GM10847 (cell line): ENCODE results near the gene ZNF688.
A peak's percentile ranks its signal among the peaks of the same experiment; 100 is the strongest.

Source experiments
- POLR2A ChIP-seq: IDR thresholded peaks from 2 replicates; pipeline ENCODE4 v1.6.1; 2011; ENCODE audit not compliant: insufficient read length; ENCODE audit errors: extremely low read depth

ZNF688 gene

DNA sequence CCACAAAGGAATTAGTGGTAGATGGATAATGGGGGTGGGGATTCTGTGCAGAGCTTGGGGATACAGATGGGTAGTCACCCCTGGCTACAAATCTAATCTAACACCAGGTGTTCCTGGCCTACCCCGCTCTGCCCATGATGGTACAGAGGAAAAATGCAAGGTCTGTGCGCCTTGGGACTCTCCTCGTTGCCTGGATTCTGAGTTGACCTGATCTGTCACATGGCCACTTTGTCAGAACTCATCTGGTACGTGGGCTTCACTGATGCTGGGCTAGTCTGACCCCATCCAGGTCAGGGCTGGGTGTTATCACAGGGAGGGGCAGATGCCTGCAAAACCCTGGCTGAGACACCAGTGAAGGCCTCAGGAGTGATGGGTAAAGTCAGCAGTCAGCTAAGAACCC is 18.6 kb downstream of the ZNF688 start:
- no peak for TF ChIP-seq POLR2A

GRCh38 chr16:30551781-30552180 is 19.7 kb downstream of the ZNF688 start:
- TF ChIP-seq POLR2A = no peak

DNA sequence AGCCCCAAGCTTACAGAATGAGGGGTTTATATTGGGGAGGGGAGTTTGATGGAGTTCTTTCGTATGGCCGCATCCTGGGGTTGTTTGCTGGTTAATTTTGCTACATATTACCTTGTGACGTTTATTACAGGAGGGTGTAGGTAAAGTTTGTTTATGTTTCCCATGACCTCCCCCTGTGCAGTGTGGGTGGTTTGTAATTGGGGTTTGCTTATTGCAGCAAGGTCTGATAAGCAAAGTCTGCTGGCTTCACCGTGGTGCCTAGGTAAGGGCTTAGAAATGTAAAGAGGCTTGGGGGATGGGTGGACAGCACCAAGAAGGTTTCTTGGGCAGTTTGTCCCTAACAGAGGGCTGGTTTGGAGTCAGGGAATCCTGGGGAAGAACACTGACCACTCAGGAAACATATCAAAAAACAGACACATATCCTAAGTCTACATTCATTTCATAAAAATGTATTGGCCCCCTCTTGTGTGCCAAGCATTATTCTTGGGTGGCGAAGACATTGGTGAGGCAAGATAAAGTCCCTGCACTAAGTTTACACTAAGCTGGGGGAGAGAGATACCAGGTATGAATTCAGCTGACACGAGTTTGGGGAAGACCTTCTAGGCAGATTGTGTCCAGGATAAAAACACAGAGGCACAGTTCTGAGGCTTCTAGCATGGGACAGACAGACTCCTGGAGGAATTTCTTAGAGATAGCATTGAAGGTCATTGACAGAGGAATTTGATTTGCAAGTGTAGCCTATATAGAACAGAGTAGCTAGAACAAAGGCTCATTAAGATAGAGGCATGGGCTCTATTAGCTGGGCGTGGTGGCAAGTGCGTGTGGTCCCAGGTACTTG is 22.9 kb downstream of the ZNF688 start:
- TF ChIP-seq POLR2A = no peak

DNA sequence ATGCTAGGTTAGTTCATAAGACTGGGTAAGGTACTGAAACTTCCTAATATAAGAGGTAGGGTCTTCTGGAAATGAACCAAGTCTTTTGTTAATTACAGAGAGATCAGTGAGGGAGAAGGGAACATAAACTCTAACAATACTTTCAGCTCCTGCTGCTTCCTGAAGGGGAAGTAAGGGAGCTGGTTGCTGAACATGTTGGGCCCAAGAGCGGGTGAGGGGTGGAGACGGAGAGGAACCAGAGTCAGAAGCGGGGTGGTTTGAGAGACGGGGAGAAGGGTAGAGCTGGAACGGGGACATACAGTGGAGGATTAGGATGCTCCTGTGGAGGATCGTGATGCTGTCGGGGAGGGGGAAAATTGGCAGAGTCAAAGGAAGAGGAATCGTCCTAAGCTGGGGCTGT is 25.4 kb downstream of the ZNF688 start:
- TF ChIP-seq POLR2A = no peak

- TF ChIP-seq POLR2A = no peak
Measured at GRCh38 chr16:30543067-30543466, 28.4 kb downstream of the ZNF688 start.

- no peak for TF ChIP-seq POLR2A
Measured at GRCh38 chr16:30541502-30542329, 29.8 kb downstream of the ZNF688 start.

GRCh38 chr16:30539000-30539964 is 32.2 kb downstream of the ZNF688 start:
- TF ChIP-seq POLR2A = no peak

DNA sequence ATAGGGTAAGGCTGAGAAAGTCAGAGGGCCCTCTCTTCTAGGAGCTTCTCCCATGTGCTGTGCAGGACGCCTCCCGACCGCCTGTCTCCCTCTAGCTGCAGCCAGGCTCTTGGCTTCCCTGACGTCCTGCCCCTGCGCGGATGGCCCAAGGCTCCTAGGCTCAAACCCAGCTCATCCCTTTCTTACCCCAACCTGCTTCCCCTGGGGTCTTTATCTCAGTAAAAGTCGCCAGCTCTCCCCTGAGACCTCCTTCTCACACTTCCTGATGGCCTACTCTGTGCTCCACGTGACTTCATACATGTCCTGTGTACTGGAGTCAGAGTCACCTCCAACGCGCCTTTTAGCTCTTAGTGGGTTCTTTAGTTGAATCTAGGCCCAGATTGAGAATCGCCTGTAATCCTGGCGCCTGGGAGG is 35.7 kb downstream of the ZNF688 start:
- TF ChIP-seq POLR2A = peak; percentile 34

DNA sequence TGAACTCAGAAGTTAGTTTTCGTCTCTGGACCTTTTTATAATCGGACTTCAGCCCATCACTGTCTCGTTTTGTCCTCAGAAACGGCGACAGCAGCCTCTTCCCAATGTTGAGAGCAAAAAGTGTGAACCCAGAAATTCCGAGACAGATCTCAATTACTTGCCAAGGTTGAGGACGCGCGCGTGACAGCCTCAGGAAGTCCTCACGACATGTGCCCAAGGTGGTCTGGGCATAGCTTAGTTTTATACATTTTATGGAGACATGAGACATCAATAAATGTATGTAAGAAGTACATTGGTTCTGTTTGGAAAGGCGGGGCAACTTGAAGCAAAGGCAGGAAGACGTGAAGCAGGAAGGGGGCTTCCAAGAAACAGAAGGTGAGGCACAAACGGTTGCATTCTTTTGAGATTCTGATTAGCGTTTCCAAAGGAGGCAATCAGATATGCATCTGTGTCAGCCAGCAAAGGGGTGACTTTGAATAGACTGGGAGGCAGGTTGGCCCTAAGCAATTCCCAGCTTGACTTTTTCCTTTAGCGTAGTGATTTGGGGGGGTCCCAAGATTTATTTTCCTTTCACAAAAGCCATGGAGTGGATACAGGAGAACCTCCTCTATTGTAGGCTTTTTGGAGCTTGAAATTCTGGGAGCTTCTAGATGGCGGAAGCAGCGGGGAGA is 36.3 kb downstream of the ZNF688 start:
- TF ChIP-seq POLR2A = no peak

DNA sequence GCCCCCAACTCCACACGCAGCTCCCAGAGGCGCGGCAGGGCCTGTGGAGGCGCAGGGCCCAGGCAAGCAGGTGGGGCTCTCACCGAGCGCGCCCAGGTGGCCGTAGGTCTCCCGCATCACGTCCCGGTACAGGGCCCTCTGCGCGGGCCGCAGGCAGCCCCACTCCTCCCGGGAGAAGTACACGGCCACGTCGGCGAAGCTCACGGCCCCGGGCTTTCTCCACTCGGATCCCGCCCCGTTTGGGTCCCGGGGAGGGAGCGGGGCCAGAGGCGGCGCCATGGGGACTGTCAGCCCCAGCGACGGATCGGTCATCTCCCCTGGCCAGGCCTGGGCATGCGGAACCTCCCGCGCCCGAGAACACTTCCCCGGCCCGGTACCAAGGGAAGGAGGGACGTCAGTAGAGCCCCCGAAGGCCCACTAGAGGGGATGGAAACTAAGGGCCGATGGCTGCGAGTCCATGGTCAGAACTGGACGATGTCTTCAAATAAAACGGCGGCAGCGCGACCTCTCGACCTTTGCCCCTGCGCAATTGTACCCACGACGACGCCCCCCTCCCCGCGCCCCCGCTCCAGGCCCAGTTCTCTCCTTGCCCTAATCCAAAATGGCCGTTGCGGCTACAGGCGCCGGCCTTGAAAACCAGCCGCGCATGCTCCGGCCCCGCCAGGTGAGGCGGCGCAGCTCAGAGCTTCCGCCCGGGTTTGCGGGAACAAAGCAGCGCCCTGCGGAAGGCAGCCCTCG is 37.0 kb downstream of the ZNF688 start, which contains the start of gene ZNF747:
ZNF747 (minus strand) TSS at position 491 of the 738 bp plus-strand sequence; CDS start at position 312, 179 bp downstream.
- TF ChIP-seq POLR2A = peak; percentile 58

GRCh38 chr16:30533748-30534367 is 37.7 kb downstream of the ZNF688 start:
- TF ChIP-seq POLR2A = no peak

GRCh38 chr16:30533146-30533522 is 38.4 kb downstream of the ZNF688 start:
- TF ChIP-seq POLR2A = no peak

DNA sequence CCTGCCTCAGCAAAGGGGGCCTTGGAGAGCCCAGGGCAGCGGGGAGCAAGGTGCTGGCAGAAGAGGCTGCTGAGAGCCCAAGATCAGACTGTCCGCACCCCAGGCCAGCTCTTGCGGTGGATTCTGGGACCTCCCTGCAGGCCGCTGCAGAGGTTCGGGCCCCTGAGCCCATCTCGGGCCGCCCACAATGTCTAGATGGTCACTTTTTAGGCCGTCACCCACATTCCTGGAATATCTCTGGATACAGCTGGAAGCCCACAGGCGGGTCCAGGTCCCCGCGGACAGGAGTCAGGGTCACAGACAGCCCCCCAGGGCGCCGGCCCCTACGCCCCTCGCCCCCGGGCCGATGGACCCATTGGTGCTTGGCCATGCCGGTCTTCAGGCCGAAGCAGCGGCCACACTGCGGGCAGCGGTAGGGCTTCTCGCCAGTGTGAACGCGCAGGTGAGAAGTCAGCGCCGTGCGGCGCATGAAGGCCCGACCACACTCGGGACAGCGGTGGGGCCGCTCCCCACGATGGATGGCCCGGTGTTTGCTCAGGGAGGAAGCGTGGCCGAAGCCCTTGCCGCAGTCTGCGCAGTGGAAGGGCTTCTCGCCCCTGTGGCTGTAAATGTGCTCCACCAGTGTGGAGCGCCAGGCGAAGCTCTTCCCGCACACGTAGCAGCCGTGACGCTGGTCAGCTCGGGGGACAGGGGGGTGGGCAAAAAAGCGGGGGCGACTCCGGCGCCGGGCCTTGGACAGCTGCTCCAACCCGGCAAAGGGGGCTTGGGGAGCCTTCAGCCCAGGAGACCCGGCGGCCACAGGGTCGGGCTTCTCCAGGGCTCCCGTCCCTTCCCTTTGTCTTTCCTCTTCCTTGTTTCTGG is 39.0 kb downstream of the ZNF688 start:
- no peak for TF ChIP-seq POLR2A
